GM18517 (cell line): ENCODE results near the gene AP5Z1.

Experiments used
- ATAC-seq: cut with Tn5 transposase; IDR thresholded peaks from one replicate; pipeline ENCODE4 v1.9.1; 2021; ENCODE audit warnings: mild to moderate bottlenecking, moderate library complexity; ENCODE audit not compliant: unreplicated experiment

AP5Z1 gene

GRCh38 chr7:4837803-4838625, 62.6 kb downstream of the AP5Z1 start:
- ATAC-seq, result no peak

DNA sequence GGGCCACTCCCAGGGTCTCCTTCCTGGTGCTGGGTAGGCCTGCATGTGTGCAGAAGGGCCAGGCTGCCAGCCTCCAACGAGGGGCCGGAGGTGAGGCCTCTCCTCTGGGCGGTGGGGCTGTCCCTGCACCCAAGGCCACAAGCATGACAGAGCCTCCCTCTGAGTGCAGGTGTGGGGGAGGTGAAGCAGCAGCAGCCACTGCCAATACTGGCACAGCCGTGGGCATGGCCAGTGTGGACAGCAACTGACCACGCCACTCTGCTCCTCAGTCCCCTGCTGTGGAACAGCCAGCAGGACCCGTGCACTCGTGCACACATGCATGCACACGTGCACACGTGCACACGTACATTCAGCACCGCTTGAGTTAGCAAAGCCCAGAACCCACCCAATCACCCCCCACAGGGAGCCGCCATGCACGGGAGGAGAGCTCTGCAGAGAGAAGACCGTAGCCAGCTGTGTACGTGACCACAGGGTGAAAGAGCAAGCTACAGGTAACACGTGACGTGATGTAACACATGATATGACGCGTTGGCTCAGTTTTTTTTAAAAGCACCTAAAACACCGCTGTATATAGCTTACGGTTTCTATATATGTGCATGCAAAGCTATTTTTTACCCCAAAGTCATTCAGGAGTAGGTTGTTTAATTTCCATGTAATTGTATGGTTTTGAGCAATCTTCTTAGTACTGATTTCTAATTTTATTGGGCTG, 63.4 kb downstream of the AP5Z1 start:
- no peak for ATAC-seq

DNA sequence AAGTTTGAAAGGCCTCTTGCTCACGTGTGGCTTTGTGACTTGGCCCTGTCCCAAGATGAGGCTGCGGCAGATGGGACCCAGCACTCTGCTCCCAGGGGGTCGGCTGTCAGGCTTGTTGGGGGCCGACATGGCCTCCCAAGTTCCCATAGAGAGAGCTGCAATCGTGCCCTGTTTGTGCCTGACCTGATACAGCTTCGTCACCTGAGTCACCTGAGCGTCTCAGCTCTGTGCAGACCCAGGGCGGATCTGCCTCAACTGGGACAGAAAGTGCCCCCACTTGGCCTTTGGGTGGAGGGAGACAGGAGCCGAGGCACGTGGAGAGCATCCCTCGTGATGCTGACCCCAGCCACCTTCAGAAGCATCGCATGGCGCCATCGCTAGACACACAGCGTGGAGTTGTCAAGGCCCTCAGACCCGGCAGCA, 64.7 kb downstream of the AP5Z1 start:
- ATAC-seq, result no peak
